ENCODE data around the gene CCDC134.

DNA sequence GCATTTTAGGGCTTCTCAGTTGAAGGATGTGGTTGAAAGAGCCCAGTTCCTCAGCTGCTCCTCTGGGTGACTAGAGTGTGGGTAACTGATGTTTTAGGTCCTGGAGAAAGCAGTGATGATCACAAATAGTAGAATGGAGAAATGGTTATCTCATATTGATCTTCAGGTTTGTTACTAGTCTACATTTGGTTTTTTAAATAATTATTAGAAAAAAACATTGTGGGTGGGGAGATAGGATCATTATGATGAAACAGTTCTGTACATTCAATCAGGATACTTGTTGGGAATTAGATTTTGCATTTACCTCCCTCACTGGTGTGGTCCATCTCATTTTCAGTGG lies 57.4 kb downstream of the CCDC134 start:
- TF ChIP-seq CTCF (IDR thresholded peaks at IDR 0.05) (no peak), POLR2A (IDR thresholded peaks at IDR 0.05) (no peak)

All from ovary (tissue), 3 donors.